ENCODE measurements around the gene CDH6. TPM values are rescaled to one million over a fixed set of nuclear protein-coding genes. Genes with fewer than 3 reads are reported as not detected.

Gene CDH6
- total and polyA plus RNA-seq, 8 donors: 0.29 to 9.2 (median 0.31) TPM; not detected in 2

DNA sequence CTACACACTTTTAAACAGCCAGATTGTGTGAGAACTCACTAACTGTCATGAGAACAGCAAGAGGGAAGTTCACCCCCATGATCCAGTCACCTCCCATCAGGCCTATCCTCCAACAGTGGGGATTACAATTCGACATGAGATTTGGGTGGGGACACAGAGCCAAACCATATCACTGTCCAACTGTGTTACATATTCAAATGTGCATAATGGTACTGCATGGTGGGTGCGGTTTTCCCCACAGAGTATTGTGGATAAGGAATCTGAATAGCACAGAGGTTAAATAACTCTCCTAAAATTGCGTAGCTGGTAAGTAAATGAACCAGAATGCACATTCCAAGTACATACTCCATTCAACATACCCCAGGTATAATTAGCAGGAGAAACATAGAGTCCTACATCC lies 32.1 kb downstream of the CDH6 start:
- Histone ChIP-seq H3K27ac (no peak overlapping the region), H3K36me3 (no peaks in the 10 kb centered on the region), H3K4me3 (no peak overlapping the region), H3K4me1 (peaks cover 3 to 9% (median 6%) of the 10 kb centered on the region in 4 donors), H3K9me3 (no peaks in the 10 kb centered on the region), H3K27me3 (no peaks in the 10 kb centered on the region)
- 81 to 92% (median 89%) methylated on average over 3 of the region's 3 CpGs for WGBS, 5 donors
- DNase-seq: no peak
- TF ChIP-seq, protein P1, sequence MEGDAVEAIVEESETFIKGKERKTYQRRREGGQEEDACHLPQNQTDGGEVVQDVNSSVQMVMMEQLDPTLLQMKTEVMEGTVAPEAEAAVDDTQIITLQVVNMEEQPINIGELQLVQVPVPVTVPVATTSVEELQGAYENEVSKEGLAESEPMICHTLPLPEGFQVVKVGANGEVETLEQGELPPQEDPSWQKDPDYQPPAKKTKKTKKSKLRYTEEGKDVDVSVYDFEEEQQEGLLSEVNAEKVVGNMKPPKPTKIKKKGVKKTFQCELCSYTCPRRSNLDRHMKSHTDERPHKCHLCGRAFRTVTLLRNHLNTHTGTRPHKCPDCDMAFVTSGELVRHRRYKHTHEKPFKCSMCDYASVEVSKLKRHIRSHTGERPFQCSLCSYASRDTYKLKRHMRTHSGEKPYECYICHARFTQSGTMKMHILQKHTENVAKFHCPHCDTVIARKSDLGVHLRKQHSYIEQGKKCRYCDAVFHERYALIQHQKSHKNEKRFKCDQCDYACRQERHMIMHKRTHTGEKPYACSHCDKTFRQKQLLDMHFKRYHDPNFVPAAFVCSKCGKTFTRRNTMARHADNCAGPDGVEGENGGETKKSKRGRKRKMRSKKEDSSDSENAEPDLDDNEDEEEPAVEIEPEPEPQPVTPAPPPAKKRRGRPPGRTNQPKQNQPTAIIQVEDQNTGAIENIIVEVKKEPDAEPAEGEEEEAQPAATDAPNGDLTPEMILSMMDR (IDR thresholded peaks at IDR 0.05): no peak
- TF ChIP-seq EP300 (IDR thresholded peaks at IDR 0.05): no peak
- TF ChIP-seq POLR2AphosphoS5 (IDR thresholded peaks at IDR 0.05): no peak
- TF ChIP-seq POLR2A (IDR thresholded peaks at IDR 0.05): no peak
- intact Hi-C loops (cut with DNase I; ENCODE audit: low total_unique reads): no loop called here

DNA sequence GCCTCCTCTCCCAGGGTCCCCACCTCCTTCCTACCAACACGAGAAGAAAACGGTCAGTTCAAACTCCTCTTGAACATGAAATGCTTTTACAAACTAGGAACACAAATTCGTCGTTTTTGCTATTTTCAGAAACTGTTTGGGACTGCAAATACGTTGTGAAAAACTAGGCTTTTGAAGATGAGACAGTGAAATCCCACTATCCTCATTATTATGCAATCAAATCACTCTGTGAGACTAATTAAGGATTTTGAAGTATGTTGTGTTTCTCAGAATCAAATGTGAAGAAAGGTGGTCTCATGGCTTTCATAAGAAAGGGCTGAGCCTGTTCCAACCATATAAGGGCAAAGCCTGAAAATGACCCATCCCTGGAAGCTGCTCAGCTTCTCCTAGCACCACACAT lies 33.2 kb downstream of the CDH6 start:
- Histone ChIP-seq H3K4me3 (no peak overlapping the region), H3K9me3 (no peaks in the 10 kb centered on the region), H3K27me3 (no peaks in the 10 kb centered on the region), H3K27ac (peak overlapping the region in 1 of 5 donors; percentile 2), H3K4me1 (peaks cover 0 to 2% (median 0%) of the 10 kb centered on the region in 4 donors), H3K36me3 (no peaks in the 10 kb centered on the region)
- WGBS, 5 donors: 78 to 87% (median 83%) methylated on average over 5 of the region's 5 CpGs
- intact Hi-C loops (cut with DNase I; ENCODE audit: low total_unique reads): no loop called here
- DNase-seq: no peak
- no peak for TF ChIP-seq EP300 (IDR thresholded peaks at IDR 0.05)
- TF ChIP-seq, protein P1 (IDR thresholded peaks at IDR 0.05): no peak
- TF ChIP-seq POLR2A (IDR thresholded peaks at IDR 0.05): no peak
- TF ChIP-seq POLR2AphosphoS5 (IDR thresholded peaks at IDR 0.05): no peak

DNA sequence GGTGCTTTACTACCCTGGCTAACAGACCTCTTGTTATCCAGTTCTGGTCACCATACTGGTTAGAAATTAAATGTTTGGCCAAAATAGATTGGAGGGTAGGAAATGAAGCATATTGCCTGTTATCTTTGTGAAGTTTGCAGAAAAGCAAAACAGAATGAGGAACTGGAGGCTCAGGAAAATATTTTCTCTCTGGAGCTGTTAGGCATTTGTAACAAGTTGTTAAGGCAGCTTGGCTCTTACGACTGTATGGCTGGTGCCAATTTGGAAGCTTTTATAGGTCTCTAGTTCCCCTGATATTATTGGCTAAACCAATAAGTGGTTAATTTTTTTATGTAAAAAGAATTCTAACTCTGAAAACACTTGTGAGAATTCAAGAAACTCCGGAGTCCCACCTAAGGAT lies 35.8 kb downstream of the CDH6 start:
- Histone ChIP-seq H3K27ac (no peak overlapping the region), H3K9me3 (no peaks in the 10 kb centered on the region), H3K36me3 (no peaks in the 10 kb centered on the region), H3K4me1 (peaks cover 0 to 6% (median 0%) of the 10 kb centered on the region in 4 donors), H3K27me3 (no peaks in the 10 kb centered on the region), H3K4me3 (no peak overlapping the region)
- no peak for TF ChIP-seq EP300 (IDR thresholded peaks at IDR 0.05)
- TF ChIP-seq, protein P1 (IDR thresholded peaks at IDR 0.05): no peak
- no peak for TF ChIP-seq POLR2AphosphoS5 (IDR thresholded peaks at IDR 0.05)
- TF ChIP-seq POLR2A (IDR thresholded peaks at IDR 0.05): no peak
- WGBS, 5 donors: 54 to 68% (median 56%) methylated on average over 2 of the region's 2 CpGs
- DNase-seq: no peak
- intact Hi-C loops (cut with DNase I; ENCODE audit: low total_unique reads): no loop called here

DNA sequence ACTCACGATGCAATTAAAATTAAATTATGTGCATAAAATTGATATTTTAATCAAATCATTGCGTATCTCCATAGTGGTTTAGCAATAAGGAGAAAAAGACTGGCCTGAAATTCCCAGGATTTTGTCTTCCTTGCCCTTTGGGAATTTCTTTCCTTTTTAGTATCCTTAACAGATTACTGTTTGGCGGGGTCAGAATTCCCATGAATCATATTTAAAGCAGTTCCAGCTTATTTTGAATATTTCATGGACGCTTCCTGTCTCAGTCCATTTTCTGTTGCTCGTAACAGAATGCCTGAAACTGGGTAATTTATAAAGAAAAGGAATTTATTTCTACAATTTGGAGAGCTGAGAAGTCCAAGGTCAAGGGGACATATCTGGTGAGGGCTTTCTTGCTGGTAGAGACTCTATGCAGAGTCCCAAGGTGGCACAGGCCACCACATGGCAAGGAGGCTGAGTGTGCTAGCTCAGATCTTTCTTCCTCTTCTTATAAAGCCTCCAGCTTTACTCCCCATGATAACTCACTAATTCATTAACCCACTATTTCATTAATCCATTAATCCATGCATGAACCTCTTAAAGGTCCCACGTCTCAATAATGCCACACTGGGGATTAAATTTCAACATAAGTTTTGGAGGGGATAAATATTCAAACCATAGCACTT lies 37.8 kb downstream of the CDH6 start:
- no peak overlapping the region for H3K4me3 ChIP-seq
- no peak overlapping the region for H3K27ac ChIP-seq
- DNase-seq: no peak
- no peaks in the 10 kb centered on the region for H3K36me3 ChIP-seq
- no peaks in the 10 kb centered on the region for H3K27me3 ChIP-seq
- H3K4me1 ChIP-seq: peaks cover 0 to 6% (median 0%) of the 10 kb centered on the region in 4 donors
- intact Hi-C loops (cut with DNase I; ENCODE audit: low total_unique reads): no loop called here
- no peaks in the 10 kb centered on the region for H3K9me3 ChIP-seq
- no peak for TF ChIP-seq POLR2AphosphoS5 (IDR thresholded peaks at IDR 0.05)
- TF ChIP-seq, protein P1 (IDR thresholded peaks at IDR 0.05): no peak
- no peak for TF ChIP-seq EP300 (IDR thresholded peaks at IDR 0.05)
- TF ChIP-seq POLR2A (IDR thresholded peaks at IDR 0.05): no peak
- WGBS, 5 donors: 74 to 87% (median 84%) methylated on average over 6 of the region's 6 CpGs
